HepG2 (cell line): Measurements from ENCODE around the gene LXN. TPM values are rescaled to one million over a fixed set of nuclear protein-coding genes. Genes with fewer than 3 reads are reported as not detected.

Experiments used
- AGO1 ChIP-seq: fragments of 200-400 bp; formaldehyde crosslinking; IDR thresholded peaks from 2 replicates; pipeline ENCODE4 v1.6.1; 2017; ENCODE audit warnings: mild to moderate bottlenecking, low read depth, low read length, moderate library complexity; ENCODE audit not compliant: poor library complexity, severe bottlenecking
- AGO2 ChIP-seq: fragments of 200-400 bp; formaldehyde crosslinking; optimal IDR thresholded peaks from 2 replicates; pipeline ENCODE3; 2017; ENCODE audit warnings: mild to moderate bottlenecking, low read depth, low read length, moderate library complexity
- AKAP8 ChIP-seq: sonication (generic); formaldehyde crosslinking; IDR thresholded peaks from 2 replicates; pipeline ENCODE4 v1.5.1; 2020; ENCODE audit warnings: mild to moderate bottlenecking, missing genetic modification reagents
- CCDC6 ChIP-seq: sonication (generic); formaldehyde crosslinking; IDR thresholded peaks from 2 replicates; pipeline ENCODE4 v1.8.1; 2022; ENCODE audit warnings: mild to moderate bottlenecking, missing genetic modification reagents, moderate library complexity
- HMGA1 ChIP-seq: sonication (generic); formaldehyde crosslinking; conservative IDR thresholded peaks from 2 replicates; pipeline ENCODE4 v1.4.0; 2020; ENCODE audit warnings: missing genetic modification reagents
- POLR2A ChIP-seq, 2 experiments: IDR thresholded peaks; 2 replicates each; pipeline ENCODE4 v1.6.1; 2011; ENCODE audit warnings: low read depth in 2 of 2, low read length in 2 of 2, mild to moderate bottlenecking in 1 of 2, moderate library complexity in 1 of 2; ENCODE audit not compliant: insufficient read depth in 1 of 2
- POLR2AphosphoS2 ChIP-seq: IDR thresholded peaks from 2 replicates; pipeline ENCODE4 v1.6.1; 2011; ENCODE audit warnings: low read depth, low read length, improper control_type of control experiment
- RBFOX2 ChIP-seq: fragments of 200-400 bp; formaldehyde crosslinking; IDR thresholded peaks from 2 replicates; pipeline ENCODE4 v1.6.1; 2017; ENCODE audit warnings: low read depth, mild to moderate bottlenecking, low read length
- SIN3B ChIP-seq: fragments of 150-350 bp; IDR thresholded peaks from 2 replicates; pipeline ENCODE4 v1.6.1; 2014; ENCODE audit warnings: low read length
- SMAD1 ChIP-seq: sonication (generic); formaldehyde crosslinking; IDR thresholded peaks from 2 replicates; pipeline ENCODE4 v1.4.0; 2020; ENCODE audit warnings: missing genetic modification reagents, low read depth, mild to moderate bottlenecking, borderline replicate concordance
- ZKSCAN1 ChIP-seq: fragments of 150-350 bp; IDR thresholded peaks from 2 replicates; pipeline ENCODE4 v1.6.1; 2014; ENCODE audit warnings: low read length
- ZNF101 ChIP-seq: sonication (generic); formaldehyde crosslinking; IDR thresholded peaks from 2 replicates; pipeline ENCODE4 v1.4.0; 2020; ENCODE audit warnings: mild to moderate bottlenecking, low read depth, missing genetic modification reagents, borderline replicate concordance
- ZNF747 ChIP-seq: sonication (generic); formaldehyde crosslinking; IDR thresholded peaks from 2 replicates; pipeline ENCODE4 v1.8.1; 2023; ENCODE audit warnings: missing genetic modification reagents, mild to moderate bottlenecking, borderline replicate concordance
- polyA plus RNA-seq, 8 experiments: library from polyadenylated mRNA; depleted of rRNA in 3 of 8; stranded (reverse) in 7 of 8; unstranded in 1 of 8; fragments of >200 nt; fragmentation: Illumina TruSeq in 4 of 8; extraction: Trizol in 4 of 8; gene quantifications; 2 replicates each; pipeline versions ENCODE4 v1.2.1 to v1.2.3, GENCODE V29; 2011 to 2016; ENCODE audit warnings: low read depth in 4 of 8, missing spikeins in 1 of 8, mixed read lengths in 1 of 8; ENCODE audit not compliant: insufficient read depth in 1 of 8
- total RNA-seq, 5 experiments: library from RNA; depleted of rRNA; stranded (reverse); fragments of >200 nt; fragmentation: Illumina TruSeq; extraction: Trizol; gene quantifications; 2 replicates each; pipeline ENCODE4 v1.2.3, GENCODE V29; 2016; ENCODE audit warnings: low read depth in 1 of 5
- TF ChIP-seq, protein P1 (sequence below): IDR thresholded peaks from 2 replicates; pipeline ENCODE4 v1.6.1; 2012; ENCODE audit warnings: inconsistent platforms
- TF ChIP-seq, protein P2 (sequence below): sonication (generic); formaldehyde crosslinking; IDR thresholded peaks from 2 replicates; pipeline ENCODE4 v1.4.0; 2020; ENCODE audit warnings: missing genetic modification reagents
- TF ChIP-seq, protein P3 (sequence below): sonication (generic); formaldehyde crosslinking; IDR thresholded peaks from 2 replicates; pipeline ENCODE4 v1.5.1; 2020; ENCODE audit warnings: mild to moderate bottlenecking, moderate library complexity, missing genetic modification reagents
- TF ChIP-seq, protein P4 (sequence below): sonication (generic); formaldehyde crosslinking; IDR thresholded peaks from 2 replicates; pipeline ENCODE4 v1.4.0; 2020; ENCODE audit warnings: missing genetic modification reagents
- TF ChIP-seq, protein P5 (sequence below): sonication (generic); IDR thresholded peaks from 2 replicates; pipeline ENCODE4 v1.6.1; 2016; ENCODE audit warnings: low read depth, borderline replicate concordance
- TF ChIP-seq, protein P6 (sequence below): sonication (generic); formaldehyde crosslinking; IDR thresholded peaks from 2 replicates; pipeline ENCODE4 v1.4.0; 2020; ENCODE audit warnings: missing genetic modification reagents, mild to moderate bottlenecking, borderline replicate concordance
- TF ChIP-seq, protein P7 (sequence below): sonication (generic); formaldehyde crosslinking; IDR thresholded peaks from 2 replicates; pipeline ENCODE4 v1.8.0; 2022; ENCODE audit warnings: missing genetic modification reagents, mild to moderate bottlenecking, inconsistent platforms, borderline replicate concordance

The LXN gene
- total and polyA plus RNA-seq, 2 of the 13 experiments (the other 11 are each of a cell fraction or from before 2014, with no cell fraction given): not detected

DNA sequence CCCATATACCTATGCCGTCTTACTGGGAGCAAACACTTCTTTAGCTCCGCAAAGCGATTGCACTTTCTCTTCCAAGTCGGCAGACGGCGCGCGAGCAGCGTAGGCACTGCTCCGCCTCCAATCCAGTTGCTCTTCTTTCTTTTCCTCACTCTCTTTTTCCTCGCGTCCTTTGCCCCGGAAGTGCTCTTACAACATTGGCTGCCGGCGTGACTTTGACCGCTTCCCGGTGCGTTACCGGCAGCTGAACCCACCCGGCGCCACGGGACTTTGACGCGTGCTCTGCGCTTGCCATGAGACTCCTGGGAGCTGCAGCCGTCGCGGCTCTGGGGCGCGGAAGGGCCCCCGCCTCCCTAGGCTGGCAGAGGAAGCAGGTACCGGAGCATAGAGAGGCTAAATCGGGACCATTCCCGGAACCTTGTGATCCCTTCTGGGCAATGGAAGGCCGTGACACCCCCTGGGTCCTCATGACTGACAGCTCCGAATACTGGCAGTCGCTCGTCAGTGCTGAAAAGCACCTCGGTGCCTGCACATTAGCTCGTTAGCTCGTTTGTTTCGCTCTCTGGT, 28.0 kb downstream of the LXN start, which contains the start of gene GFM1 (continued):
- TF ChIP-seq, protein P1, sequence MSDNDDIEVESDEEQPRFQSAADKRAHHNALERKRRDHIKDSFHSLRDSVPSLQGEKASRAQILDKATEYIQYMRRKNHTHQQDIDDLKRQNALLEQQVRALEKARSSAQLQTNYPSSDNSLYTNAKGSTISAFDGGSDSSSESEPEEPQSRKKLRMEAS: peak; percentile 97
- TF ChIP-seq, protein P2, sequence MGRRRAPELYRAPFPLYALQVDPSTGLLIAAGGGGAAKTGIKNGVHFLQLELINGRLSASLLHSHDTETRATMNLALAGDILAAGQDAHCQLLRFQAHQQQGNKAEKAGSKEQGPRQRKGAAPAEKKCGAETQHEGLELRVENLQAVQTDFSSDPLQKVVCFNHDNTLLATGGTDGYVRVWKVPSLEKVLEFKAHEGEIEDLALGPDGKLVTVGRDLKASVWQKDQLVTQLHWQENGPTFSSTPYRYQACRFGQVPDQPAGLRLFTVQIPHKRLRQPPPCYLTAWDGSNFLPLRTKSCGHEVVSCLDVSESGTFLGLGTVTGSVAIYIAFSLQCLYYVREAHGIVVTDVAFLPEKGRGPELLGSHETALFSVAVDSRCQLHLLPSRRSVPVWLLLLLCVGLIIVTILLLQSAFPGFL: no peak
- TF ChIP-seq, protein P3, sequence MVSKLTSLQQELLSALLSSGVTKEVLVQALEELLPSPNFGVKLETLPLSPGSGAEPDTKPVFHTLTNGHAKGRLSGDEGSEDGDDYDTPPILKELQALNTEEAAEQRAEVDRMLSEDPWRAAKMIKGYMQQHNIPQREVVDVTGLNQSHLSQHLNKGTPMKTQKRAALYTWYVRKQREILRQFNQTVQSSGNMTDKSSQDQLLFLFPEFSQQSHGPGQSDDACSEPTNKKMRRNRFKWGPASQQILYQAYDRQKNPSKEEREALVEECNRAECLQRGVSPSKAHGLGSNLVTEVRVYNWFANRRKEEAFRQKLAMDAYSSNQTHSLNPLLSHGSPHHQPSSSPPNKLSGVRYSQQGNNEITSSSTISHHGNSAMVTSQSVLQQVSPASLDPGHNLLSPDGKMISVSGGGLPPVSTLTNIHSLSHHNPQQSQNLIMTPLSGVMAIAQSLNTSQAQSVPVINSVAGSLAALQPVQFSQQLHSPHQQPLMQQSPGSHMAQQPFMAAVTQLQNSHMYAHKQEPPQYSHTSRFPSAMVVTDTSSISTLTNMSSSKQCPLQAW (CRISPR knock-in tag): peak; percentile 94
- TF ChIP-seq POLR2A (IDR thresholded peaks at IDR 0.05; ENCODE audit: insufficient read depth in 1 of 2, low read depth in 2 of 2, low read length in 2 of 2): peak; percentile 75 to 81
- TF ChIP-seq AKAP8: no peak
- no peak for TF ChIP-seq AGO2
- TF ChIP-seq HMGA1 (CRISPR knock-in tag): no peak
- no peak; the same call in 1 of the 2 replicates for TF ChIP-seq ZNF747 (CRISPR knock-in tag)
- TF ChIP-seq, protein P4, sequence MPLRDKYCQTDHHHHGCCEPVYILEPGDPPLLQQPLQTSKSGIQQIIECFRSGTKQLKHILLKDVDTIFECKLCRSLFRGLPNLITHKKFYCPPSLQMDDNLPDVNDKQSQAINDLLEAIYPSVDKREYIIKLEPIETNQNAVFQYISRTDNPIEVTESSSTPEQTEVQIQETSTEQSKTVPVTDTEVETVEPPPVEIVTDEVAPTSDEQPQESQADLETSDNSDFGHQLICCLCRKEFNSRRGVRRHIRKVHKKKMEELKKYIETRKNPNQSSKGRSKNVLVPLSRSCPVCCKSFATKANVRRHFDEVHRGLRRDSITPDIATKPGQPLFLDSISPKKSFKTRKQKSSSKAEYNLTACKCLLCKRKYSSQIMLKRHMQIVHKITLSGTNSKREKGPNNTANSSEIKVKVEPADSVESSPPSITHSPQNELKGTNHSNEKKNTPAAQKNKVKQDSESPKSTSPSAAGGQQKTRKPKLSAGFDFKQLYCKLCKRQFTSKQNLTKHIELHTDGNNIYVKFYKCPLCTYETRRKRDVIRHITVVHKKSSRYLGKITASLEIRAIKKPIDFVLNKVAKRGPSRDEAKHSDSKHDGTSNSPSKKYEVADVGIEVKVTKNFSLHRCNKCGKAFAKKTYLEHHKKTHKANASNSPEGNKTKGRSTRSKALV (CRISPR knock-in tag): 0 out of 2 replicates have a peak, but pooled peaks have one; percentile 48
- TF ChIP-seq AGO1: no peak
- TF ChIP-seq SMAD1 (CRISPR knock-in tag): no peak; the same call in 1 of the 2 replicates
- TF ChIP-seq POLR2AphosphoS2: no peak
- TF ChIP-seq, protein P5, sequence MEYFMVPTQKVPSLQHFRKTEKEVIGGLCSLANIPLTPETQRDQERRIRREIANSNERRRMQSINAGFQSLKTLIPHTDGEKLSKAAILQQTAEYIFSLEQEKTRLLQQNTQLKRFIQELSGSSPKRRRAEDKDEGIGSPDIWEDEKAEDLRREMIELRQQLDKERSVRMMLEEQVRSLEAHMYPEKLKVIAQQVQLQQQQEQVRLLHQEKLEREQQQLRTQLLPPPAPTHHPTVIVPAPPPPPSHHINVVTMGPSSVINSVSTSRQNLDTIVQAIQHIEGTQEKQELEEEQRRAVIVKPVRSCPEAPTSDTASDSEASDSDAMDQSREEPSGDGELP: peak; percentile 73; the same call in 1 of the 2 replicates
- peak; percentile 87 for TF ChIP-seq RBFOX2
- TF ChIP-seq, protein P6, sequence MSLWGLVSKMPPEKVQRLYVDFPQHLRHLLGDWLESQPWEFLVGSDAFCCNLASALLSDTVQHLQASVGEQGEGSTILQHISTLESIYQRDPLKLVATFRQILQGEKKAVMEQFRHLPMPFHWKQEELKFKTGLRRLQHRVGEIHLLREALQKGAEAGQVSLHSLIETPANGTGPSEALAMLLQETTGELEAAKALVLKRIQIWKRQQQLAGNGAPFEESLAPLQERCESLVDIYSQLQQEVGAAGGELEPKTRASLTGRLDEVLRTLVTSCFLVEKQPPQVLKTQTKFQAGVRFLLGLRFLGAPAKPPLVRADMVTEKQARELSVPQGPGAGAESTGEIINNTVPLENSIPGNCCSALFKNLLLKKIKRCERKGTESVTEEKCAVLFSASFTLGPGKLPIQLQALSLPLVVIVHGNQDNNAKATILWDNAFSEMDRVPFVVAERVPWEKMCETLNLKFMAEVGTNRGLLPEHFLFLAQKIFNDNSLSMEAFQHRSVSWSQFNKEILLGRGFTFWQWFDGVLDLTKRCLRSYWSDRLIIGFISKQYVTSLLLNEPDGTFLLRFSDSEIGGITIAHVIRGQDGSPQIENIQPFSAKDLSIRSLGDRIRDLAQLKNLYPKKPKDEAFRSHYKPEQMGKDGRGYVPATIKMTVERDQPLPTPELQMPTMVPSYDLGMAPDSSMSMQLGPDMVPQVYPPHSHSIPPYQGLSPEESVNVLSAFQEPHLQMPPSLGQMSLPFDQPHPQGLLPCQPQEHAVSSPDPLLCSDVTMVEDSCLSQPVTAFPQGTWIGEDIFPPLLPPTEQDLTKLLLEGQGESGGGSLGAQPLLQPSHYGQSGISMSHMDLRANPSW (CRISPR knock-in tag): no peak
- TF ChIP-seq ZNF101 (CRISPR knock-in tag): no peak
- peak; percentile 92 for TF ChIP-seq CCDC6
- TF ChIP-seq, protein P7, sequence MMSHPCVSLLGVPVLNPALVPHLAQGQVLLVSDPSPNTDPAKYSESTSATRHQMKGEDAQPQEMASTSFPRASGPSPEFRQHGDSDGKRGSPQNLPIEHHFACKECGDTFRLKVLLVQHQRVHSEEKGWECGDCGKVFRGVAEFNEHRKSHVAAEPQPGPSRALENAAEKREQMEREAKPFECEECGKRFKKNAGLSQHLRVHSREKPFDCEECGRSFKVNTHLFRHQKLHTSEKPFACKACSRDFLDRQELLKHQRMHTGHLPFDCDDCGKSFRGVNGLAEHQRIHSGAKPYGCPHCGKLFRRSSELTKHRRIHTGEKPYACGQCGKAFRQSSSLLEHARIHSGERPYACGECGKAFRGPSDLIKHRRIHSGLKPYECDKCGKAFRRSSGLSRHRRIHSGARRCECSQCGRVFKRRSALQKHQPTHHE (CRISPR knock-in tag): 0 out of 2 replicates have a peak, but pooled peaks have one; percentile 69
- no peak; the same call in 1 of the 2 replicates for TF ChIP-seq SIN3B
- no peak for TF ChIP-seq ZKSCAN1
